GM18517 (cell line): ENCODE data around the gene PLK4.
"Not testable (repeated sequence)": the region's sequence is repeated elsewhere in the genome, so short reads cannot be mapped to it uniquely, and the experiment has no call there.

Source experiments
- ATAC-seq: cut with Tn5 transposase; IDR thresholded peaks from one replicate; pipeline ENCODE4 v1.9.1; 2021; ENCODE audit warnings: mild to moderate bottlenecking, moderate library complexity; ENCODE audit not compliant: unreplicated experiment

The PLK4 gene

GRCh38 chr4:127899682-127900081 lies 19.0 kb downstream of the PLK4 start:
- ATAC-seq: not testable (repeated sequence)

GRCh38 chr4:127905029-127905428 lies 24.3 kb downstream of the PLK4 start:
- ATAC-seq: no peak

GRCh38 chr4:127916512-127916911 lies 35.8 kb downstream of the PLK4 start:
- ATAC-seq: no peak

GRCh38 chr4:127917151-127917550 lies 36.5 kb downstream of the PLK4 start:
- ATAC-seq: no peak

- ATAC-seq: no peak
Measured at GRCh38 chr4:127920521-127920920, 39.8 kb downstream of the PLK4 start.

DNA sequence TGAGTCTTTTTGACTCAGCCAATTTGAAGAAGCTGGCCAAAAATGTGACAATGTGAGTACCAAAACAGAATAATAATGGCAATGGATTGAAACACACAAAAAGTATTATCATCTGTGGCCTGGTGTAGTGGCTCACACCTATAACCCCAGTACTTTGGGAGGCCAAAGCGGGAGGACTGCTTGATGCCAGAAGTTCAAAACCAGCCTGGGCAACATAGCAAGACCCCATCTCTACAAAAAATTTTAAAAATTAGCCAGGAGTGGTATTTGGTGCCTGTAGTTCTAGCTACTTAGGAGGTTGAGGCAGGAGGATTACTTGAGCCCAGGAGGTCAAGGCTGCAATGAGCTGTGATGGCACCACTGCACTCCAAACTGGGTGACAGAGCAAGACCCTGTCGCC lies 41.5 kb downstream of the PLK4 start:
- ATAC-seq: no peak

GRCh38 chr4:127925720-127926119 lies 45.0 kb downstream of the PLK4 start:
- not testable (repeated sequence) for ATAC-seq

DNA sequence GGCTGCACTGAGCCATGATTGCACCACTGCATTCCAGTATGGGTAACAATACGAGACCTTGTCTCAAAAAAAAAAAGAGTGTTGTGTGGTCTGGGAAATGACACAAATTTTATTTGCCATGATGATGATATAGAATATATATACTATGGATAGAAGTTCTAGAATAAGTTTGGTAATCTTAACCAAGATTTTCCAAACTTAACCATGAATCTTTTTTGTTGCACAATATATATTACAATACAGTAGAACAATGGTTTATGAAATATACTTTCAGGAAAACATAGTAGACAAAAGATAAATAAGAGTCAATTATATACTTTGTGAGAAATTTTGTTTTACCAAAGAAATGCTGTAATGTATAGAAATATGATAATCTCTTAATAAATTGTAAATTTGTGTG lies 49.5 kb downstream of the PLK4 start:
- no peak for ATAC-seq

DNA sequence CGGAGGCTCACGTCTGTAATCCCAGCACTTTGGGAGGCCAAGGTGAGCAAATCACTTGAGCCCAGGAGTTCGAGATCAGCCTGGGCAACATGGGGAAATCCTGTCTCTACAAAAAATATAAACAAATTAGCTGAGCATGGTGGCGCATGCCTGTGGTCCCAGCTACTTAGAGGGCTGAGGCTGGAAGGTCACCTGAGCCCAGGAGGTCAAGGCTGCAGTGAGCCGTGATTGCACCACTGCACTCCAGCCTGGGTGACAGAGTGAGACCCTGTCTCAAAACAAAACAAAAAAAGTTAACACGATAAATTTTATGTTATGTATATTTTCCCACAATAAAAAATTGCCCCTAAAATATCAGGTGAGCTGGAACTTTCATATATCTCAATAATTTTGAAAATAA lies 51.1 kb downstream of the PLK4 start:
- ATAC-seq: not testable (repeated sequence)

- ATAC-seq: no peak
Measured at GRCh38 chr4:127936974-127937373, 56.3 kb downstream of the PLK4 start.
